Glomerular endothelial cell (primary cell): ENCODE data around the gene PARL. TPM values are rescaled to one million over a fixed set of nuclear protein-coding genes. Genes with fewer than 3 reads are reported as not detected.

Source experiments
- DNase-seq: peaks from one replicate; pipeline ENCODE4 v3.0.0-alpha.2; 2011; ENCODE audit warnings: low read depth, low spot score; ENCODE audit errors: extremely low read depth
- total RNA-seq: library from RNA; depleted of rRNA; stranded (reverse); fragments of >200 nt; gene quantifications from 2 replicates; pipeline ENCODE4 v1.2.3, GENCODE V29; 2015

Gene PARL
- total RNA-seq, 1 donor from 2014 or later: 29.6 TPM

- DNase-seq: no peak
These were observed 30.2 kb downstream of the PARL start for GRCh38 chr3:183854318-183855035.

GRCh38 chr3:183845608-183846288, 38.9 kb downstream of the PARL start:
- DNase-seq: no peak

GRCh38 chr3:183845090-183845489, 39.6 kb downstream of the PARL start:
- DNase-seq: no peak

GRCh38 chr3:183844606-183845005, 40.1 kb downstream of the PARL start:
- peak; percentile 14 for DNase-seq

GRCh38 chr3:183839751-183840150, 44.9 kb downstream of the PARL start:
- DNase-seq: no peak

- no peak for DNase-seq
These were observed 46.8 kb downstream of the PARL start for GRCh38 chr3:183837894-183838293.

GRCh38 chr3:183837390-183837789, 47.3 kb downstream of the PARL start:
- no peak for DNase-seq

- no peak for DNase-seq
These were observed 51.2 kb downstream of the PARL start for GRCh38 chr3:183833516-183833915.

- DNase-seq: no peak
These were observed 54.5 kb downstream of the PARL start for GRCh38 chr3:183830187-183830586.

- DNase-seq: no peak
These were observed 55.2 kb downstream of the PARL start for GRCh38 chr3:183829466-183829865.

- DNase-seq: no peak
These were observed 56.2 kb downstream of the PARL start for GRCh38 chr3:183828538-183828870.

- DNase-seq: no peak
These were observed 56.7 kb downstream of the PARL start for GRCh38 chr3:183827809-183828537.

- DNase-seq: no peak
These were observed 58.0 kb downstream of the PARL start for GRCh38 chr3:183826448-183827250.

- DNase-seq: no peak
These were observed 59.1 kb downstream of the PARL start, which contains the start of gene MAP6D1 for GRCh38 chr3:183825456-183826161. MAP6D1 (minus strand) TSS chr3:183825577; CDS start chr3:183825547, 30 bp downstream.

GRCh38 chr3:183824761-183825455, 59.8 kb downstream of the PARL start:
- no peak for DNase-seq

GRCh38 chr3:183823963-183824362, 60.7 kb downstream of the PARL start:
- no peak for DNase-seq

- no peak for DNase-seq
These were observed 62.0 kb downstream of the PARL start for GRCh38 chr3:183822631-183823030.

GRCh38 chr3:183819831-183820230, 64.8 kb downstream of the PARL start:
- DNase-seq: no peak

- no peak for DNase-seq
These were observed 65.7 kb downstream of the PARL start for GRCh38 chr3:183818706-183819624.
